A549 (cell line): ENCODE data around the gene QRFPR. TPM values are rescaled to one million over a fixed set of nuclear protein-coding genes. Genes with fewer than 3 reads are reported as not detected.

Source experiments
- ATAC-seq, 2 experiments: fragments of 200-7000 bp in 1 of 2; fragments of >200 bp in 1 of 2; cut with Nextera tagmentation in 1 of 2; cut with Tn5 transposase in 1 of 2; 3 replicates each; pipeline versions ENCODE4 v1.8.0 to v1.9.1; 2018 to 2020; ENCODE audit warnings: mild to moderate bottlenecking in 1 of 2, moderate library complexity in 1 of 2
- CTCF ChIA-PET: fragments of 300-600 bp; sonication (Branson Sonifier 250); formaldehyde crosslinking; extraction: SDS; loops from one replicate; lab custom pipeline; 2021; ENCODE audit warnings: antibody characterized with exemption, inconsistent platforms; lab: Yijun Ruan, JAX
- POLR2A ChIA-PET: fragments of 350-600 bp; formaldehyde crosslinking; extraction: SDS; loops from one replicate; lab custom pipeline; 2021; ENCODE audit warnings: antibody characterized with exemption, inconsistent platforms; lab: Yijun Ruan, JAX
- DNase-seq, 2 experiments: peaks; one replicate each; pipeline versions ENCODE4 v3.0.0 to v3.0.0-alpha.2; 2011 to 2016; ENCODE audit warnings: low read depth in 1 of 2, low spot score in 1 of 2
- FAIRE-seq: peaks from 2 replicates; lab custom pipeline; 2011; peaks lifted over from hg19 to GRCh38; lab: Jason Lieb, UNC
- H3K27ac ChIP-seq, 2 experiments: fragments of >200 bp; sonication (Bioruptor Twin); formaldehyde crosslinking; 3 replicates each; pipeline ENCODE4 v1.5.1; 2016 to 2017
- H3K4me1 ChIP-seq: fragments of >200 bp; sonication (Bioruptor Twin); formaldehyde crosslinking; 3 replicates; pipeline ENCODE4 v1.6.1; 2016
- H3K4me2 ChIP-seq: fragments of >200 bp; sonication (Bioruptor Twin); formaldehyde crosslinking; 3 replicates; pipeline ENCODE4 v1.6.1; 2016
- H3K4me3 ChIP-seq: fragments of >200 bp; sonication (Bioruptor Twin); formaldehyde crosslinking; 3 replicates; pipeline ENCODE4 v1.5.1; 2016
- H3K9me3 ChIP-seq: fragments of >200 bp; sonication (Bioruptor Twin); formaldehyde crosslinking; 3 replicates; pipeline ENCODE4 v1.6.1; 2016
- BHLHE40 ChIP-seq: IDR thresholded peaks from 2 replicates; pipeline ENCODE4 v1.6.1; 2012; ENCODE audit warnings: low read depth, low read length, inconsistent platforms
- CBX2 ChIP-seq: fragments of 200-600 bp; sonication (generic); IDR thresholded peaks from 2 replicates; pipeline ENCODE4 v1.6.1; 2016; ENCODE audit warnings: low read depth, mild to moderate bottlenecking, borderline replicate concordance
- CHD2 ChIP-seq: fragments of 150-350 bp; IDR thresholded peaks from 2 replicates; pipeline ENCODE4 v1.6.1; 2014; ENCODE audit warnings: low read length; ENCODE audit not compliant: partially characterized antibody
- CTCF ChIP-seq: fragments of >200 bp; sonication (Bioruptor Twin); formaldehyde crosslinking; IDR thresholded peaks from 3 replicates; pipeline ENCODE4 v1.5.1; 2016
- EHMT2 ChIP-seq: fragments of 200-600 bp; sonication (generic); IDR thresholded peaks from 2 replicates; pipeline ENCODE4 v1.6.1; 2016; ENCODE audit warnings: antibody characterized with exemption, low read depth, mild to moderate bottlenecking, moderate library complexity
- FOSL2 ChIP-seq, 2 experiments: fragments of 450-650 bp in 1 of 2; fragments of >200 bp in 1 of 2; sonication (Bioruptor Twin) in 1 of 2; formaldehyde crosslinking; IDR thresholded peaks; 2 replicates each; pipeline versions ENCODE4 v1.5.0 to v1.6.1; 2016 to 2020; ENCODE audit warnings: mild to moderate bottlenecking in 1 of 2, moderate library complexity in 1 of 2
- HEYL ChIP-seq: fragments of 250-450 bp; sonication (Bioruptor Pico); IDR thresholded peaks from 2 replicates; pipeline ENCODE4 v1.8.0; 2021; ENCODE audit warnings: mild to moderate bottlenecking, moderate library complexity
- MAFK ChIP-seq: fragments of 450-650 bp; IDR thresholded peaks from 2 replicates; pipeline ENCODE4 v1.6.1; 2014; ENCODE audit not compliant: partially characterized antibody
- MAX ChIP-seq: IDR thresholded peaks from 2 replicates; pipeline ENCODE4 v1.6.1; 2012
- MAZ ChIP-seq: fragments of 150-350 bp; IDR thresholded peaks from 2 replicates; pipeline ENCODE4 v1.6.1; 2014; ENCODE audit warnings: antibody characterized with exemption, low read depth, low read length, borderline replicate concordance
- MYC ChIP-seq: IDR thresholded peaks from 2 replicates; pipeline ENCODE4 v1.6.1; 2012; ENCODE audit warnings: mild to moderate bottlenecking, inconsistent platforms, low read length, improper control_type of control experiment, borderline replicate concordance
- NFE2L2 ChIP-seq: fragments of 150-350 bp; conservative IDR thresholded peaks from 2 replicates; pipeline ENCODE4 v1.6.1; 2014; ENCODE audit warnings: low read length
- NPAS2 ChIP-seq: fragments of 250-450 bp; sonication (Bioruptor Pico); IDR thresholded peaks from 2 replicates; pipeline ENCODE4 v1.8.0; 2022; ENCODE audit warnings: mild to moderate bottlenecking, moderate library complexity, borderline replicate concordance
- PHF8 ChIP-seq: fragments of 200-600 bp; sonication (generic); IDR thresholded peaks from 2 replicates; pipeline ENCODE4 v1.6.1; 2016; ENCODE audit warnings: low read depth, mild to moderate bottlenecking, antibody characterized with exemption, moderate library complexity, borderline replicate concordance
- POLR2A ChIP-seq: IDR thresholded peaks from 2 replicates; pipeline ENCODE4 v1.6.1; 2012; ENCODE audit warnings: mild to moderate bottlenecking, low read length
- RAD21 ChIP-seq, 2 experiments: fragments of >200 bp in 1 of 2; sonication (Bioruptor Twin) in 1 of 2; formaldehyde crosslinking in 1 of 2; IDR thresholded peaks in 1 of 2; conservative IDR thresholded peaks in 1 of 2; 2 replicates in 1 of 2; 3 replicates in 1 of 2; pipeline ENCODE4 v1.6.1; 2012 to 2018; ENCODE audit warnings: inconsistent platforms in 1 of 2
- RARB ChIP-seq: fragments of 250-450 bp; sonication (Bioruptor Pico); IDR thresholded peaks from 2 replicates; pipeline ENCODE4 v1.8.0; 2021; ENCODE audit warnings: mild to moderate bottlenecking, moderate library complexity
- RNF2 ChIP-seq: fragments of 200-600 bp; sonication (generic); IDR thresholded peaks from 2 replicates; pipeline ENCODE4 v1.6.1; 2016; ENCODE audit warnings: low read depth, mild to moderate bottlenecking, antibody characterized with exemption, moderate library complexity, borderline replicate concordance
- SREBF2 ChIP-seq: fragments of 450-650 bp; IDR thresholded peaks from 2 replicates; pipeline ENCODE4 v1.6.1; 2014; ENCODE audit warnings: mild to moderate bottlenecking, moderate library complexity
- ZC3H11A ChIP-seq: fragments of 450-650 bp; IDR thresholded peaks from 2 replicates; pipeline ENCODE4 v1.6.1; 2014; ENCODE audit warnings: antibody characterized with exemption, mild to moderate bottlenecking
- WGBS: methylation state at CpG from one replicate; pipeline ENCODE4 v1.1.6; 2017; ENCODE audit errors: missing lambda C conversion rate; 5-methylcytosine and 5-hydroxymethylcytosine counted together
- polyA plus RNA-seq, 4 experiments: library from polyadenylated mRNA; depleted of rRNA in 3 of 4; stranded (reverse); fragments of >200 nt; fragmentation: RNase III in 1 of 4; extraction: RNeasy Plus Mini Kit Qiagen cat#74134 plus additional on column Dnase treatment in 1 of 4; gene quantifications; 2 replicates in 3 of 4; 3 replicates in 1 of 4; pipeline ENCODE4 v1.2.3, GENCODE V29; 2011 to 2017
- TF ChIP-seq, protein P1 (sequence below): fragments of >200 bp; sonication (Bioruptor Twin); formaldehyde crosslinking; IDR thresholded peaks from 2 replicates; pipeline ENCODE4 v1.6.1; 2016
- TF ChIP-seq, protein P2 (sequence below): fragments of >200 bp; sonication (Bioruptor Twin); formaldehyde crosslinking; IDR thresholded peaks from 3 replicates; pipeline ENCODE4 v1.6.1; 2016
- TF ChIP-seq, protein P3 (sequence below): fragments of 200-600 bp; sonication (generic); IDR thresholded peaks from 2 replicates; pipeline ENCODE4 v1.6.1; 2016; ENCODE audit warnings: antibody characterized with exemption, mild to moderate bottlenecking, moderate library complexity

QRFPR gene
- polyA plus RNA-seq, 2 of the 4 experiments (the other 2 are of a cell fraction): not detected

- POLR2A ChIA-PET: no interaction called here
- TF ChIP-seq RAD21 (conservative IDR thresholded peaks at IDR 0.05 in 1 of 2, IDR thresholded peaks at IDR 0.05 in 1 of 2): no peak
- TF ChIP-seq MAZ: no peak
- TF ChIP-seq, all 56 proteins: peak for 0
- H3K4me2 ChIP-seq: no peak overlapping the region
- no peak overlapping the region for H3K4me3 ChIP-seq
- no peak overlapping the region for H3K27ac ChIP-seq
- CTCF ChIA-PET: interaction anchor here (0.5 kb wide), 1 partner anchor 345 kb away, joined by 3 read pairs; no protein-coding TSS in a partner anchor
- FAIRE-seq (no peak), ATAC-seq (no peak), DNase-seq (no peak)
- H3K4me1 ChIP-seq: no peaks in the 10 kb centered on the region
- WGBS: 3% methylated on average over 5 of the region's 5 CpGs
- no peaks in the 10 kb centered on the region for H3K9me3 ChIP-seq
These were observed 11.7 kb upstream of the QRFPR start for GRCh38 chr4:121392426-121393086.

DNA sequence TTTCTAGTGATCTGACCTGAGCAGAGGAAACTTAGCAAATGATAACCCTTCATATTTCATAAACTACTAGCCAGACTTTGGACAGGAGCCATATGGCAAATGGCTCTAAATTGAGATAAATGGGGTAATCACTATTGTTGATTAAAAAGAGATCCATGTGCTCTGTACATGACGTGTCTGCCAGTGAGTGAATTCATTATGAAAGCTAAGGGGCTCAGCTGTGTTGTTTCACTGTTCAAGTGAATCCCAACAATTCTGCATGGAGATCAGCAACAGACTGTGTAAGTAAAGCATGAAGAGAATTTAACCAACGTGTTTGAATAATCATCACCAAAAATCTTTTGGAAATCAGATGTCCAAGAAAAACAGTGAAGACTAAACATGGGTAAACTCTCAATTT is 9.5 kb upstream of the QRFPR start:
- ChIA-PET POLR2A (no interaction called here), CTCF (no interaction called here)
- Histone ChIP-seq H3K9me3 (no peaks in the 10 kb centered on the region), H3K27ac (no peak overlapping the region), H3K4me2 (no peak overlapping the region), H3K4me3 (no peak overlapping the region), H3K4me1 (no peaks in the 10 kb centered on the region)
- TF ChIP-seq RARB (CRISPR knock-in tag) (no peak), MAFK (no peak), MYC (no peak), NFE2L2 (no peak), CBX2 (no peak), MAX (no peak), NPAS2 (CRISPR knock-in tag) (no peak), BHLHE40 (no peak), ZC3H11A (no peak), CTCF (no peak), HEYL (CRISPR knock-in tag) (no peak)
- TF ChIP-seq, protein P1, sequence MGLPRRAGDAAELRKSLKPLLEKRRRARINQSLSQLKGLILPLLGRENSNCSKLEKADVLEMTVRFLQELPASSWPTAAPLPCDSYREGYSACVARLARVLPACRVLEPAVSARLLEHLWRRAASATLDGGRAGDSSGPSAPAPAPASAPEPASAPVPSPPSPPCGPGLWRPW: no peak
- TF ChIP-seq, protein P2, sequence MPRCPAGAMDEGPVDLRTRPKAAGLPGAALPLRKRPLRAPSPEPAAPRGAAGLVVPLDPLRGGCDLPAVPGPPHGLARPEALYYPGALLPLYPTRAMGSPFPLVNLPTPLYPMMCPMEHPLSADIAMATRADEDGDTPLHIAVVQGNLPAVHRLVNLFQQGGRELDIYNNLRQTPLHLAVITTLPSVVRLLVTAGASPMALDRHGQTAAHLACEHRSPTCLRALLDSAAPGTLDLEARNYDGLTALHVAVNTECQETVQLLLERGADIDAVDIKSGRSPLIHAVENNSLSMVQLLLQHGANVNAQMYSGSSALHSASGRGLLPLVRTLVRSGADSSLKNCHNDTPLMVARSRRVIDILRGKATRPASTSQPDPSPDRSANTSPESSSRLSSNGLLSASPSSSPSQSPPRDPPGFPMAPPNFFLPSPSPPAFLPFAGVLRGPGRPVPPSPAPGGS: no peak
- DNase-seq (no peak), FAIRE-seq (no peak), ATAC-seq (no peak)
- WGBS: 2% methylated on average over 2 of the region's 2 CpGs

GRCh38 chr4:121379276-121379675 is 1.5 kb downstream of the QRFPR start:
- DNase-seq: no peak
- no peak overlapping the region for H3K4me3 ChIP-seq
- ChIA-PET CTCF (interaction anchor here (2.0 to 2.8 kb wide), 2 partner anchors 9 to 358 kb away, joined by 4 to 11 read pairs; no protein-coding TSS in a partner anchor), POLR2A (no interaction called here)
- FAIRE-seq: no peak
- no peak overlapping the region for H3K4me2 ChIP-seq
- no peaks in the 10 kb centered on the region for H3K4me1 ChIP-seq
- no peak overlapping the region for H3K27ac ChIP-seq
- 71% methylated on average over 3 of the region's 3 CpGs for WGBS
- no peaks in the 10 kb centered on the region for H3K9me3 ChIP-seq
- no peak for ATAC-seq
- TF ChIP-seq PHF8 (no peak), RAD21 (conservative IDR thresholded peaks at IDR 0.05 in 1 of 2, IDR thresholded peaks at IDR 0.05 in 1 of 2) (no peak), RARB (CRISPR knock-in tag) (no peak), EHMT2 (no peak), HEYL (CRISPR knock-in tag) (no peak), RNF2 (no peak), CTCF (no peak), POLR2A (no peak), ZC3H11A (no peak), CHD2 (no peak), FOSL2 (IDR thresholded peaks at IDR 0.05) (no peak), FOSL2 (CRISPR knock-in tag; IDR thresholded peaks at IDR 0.05) (no peak), MAZ (no peak), SREBF2 (no peak)
- TF ChIP-seq, protein P3, sequence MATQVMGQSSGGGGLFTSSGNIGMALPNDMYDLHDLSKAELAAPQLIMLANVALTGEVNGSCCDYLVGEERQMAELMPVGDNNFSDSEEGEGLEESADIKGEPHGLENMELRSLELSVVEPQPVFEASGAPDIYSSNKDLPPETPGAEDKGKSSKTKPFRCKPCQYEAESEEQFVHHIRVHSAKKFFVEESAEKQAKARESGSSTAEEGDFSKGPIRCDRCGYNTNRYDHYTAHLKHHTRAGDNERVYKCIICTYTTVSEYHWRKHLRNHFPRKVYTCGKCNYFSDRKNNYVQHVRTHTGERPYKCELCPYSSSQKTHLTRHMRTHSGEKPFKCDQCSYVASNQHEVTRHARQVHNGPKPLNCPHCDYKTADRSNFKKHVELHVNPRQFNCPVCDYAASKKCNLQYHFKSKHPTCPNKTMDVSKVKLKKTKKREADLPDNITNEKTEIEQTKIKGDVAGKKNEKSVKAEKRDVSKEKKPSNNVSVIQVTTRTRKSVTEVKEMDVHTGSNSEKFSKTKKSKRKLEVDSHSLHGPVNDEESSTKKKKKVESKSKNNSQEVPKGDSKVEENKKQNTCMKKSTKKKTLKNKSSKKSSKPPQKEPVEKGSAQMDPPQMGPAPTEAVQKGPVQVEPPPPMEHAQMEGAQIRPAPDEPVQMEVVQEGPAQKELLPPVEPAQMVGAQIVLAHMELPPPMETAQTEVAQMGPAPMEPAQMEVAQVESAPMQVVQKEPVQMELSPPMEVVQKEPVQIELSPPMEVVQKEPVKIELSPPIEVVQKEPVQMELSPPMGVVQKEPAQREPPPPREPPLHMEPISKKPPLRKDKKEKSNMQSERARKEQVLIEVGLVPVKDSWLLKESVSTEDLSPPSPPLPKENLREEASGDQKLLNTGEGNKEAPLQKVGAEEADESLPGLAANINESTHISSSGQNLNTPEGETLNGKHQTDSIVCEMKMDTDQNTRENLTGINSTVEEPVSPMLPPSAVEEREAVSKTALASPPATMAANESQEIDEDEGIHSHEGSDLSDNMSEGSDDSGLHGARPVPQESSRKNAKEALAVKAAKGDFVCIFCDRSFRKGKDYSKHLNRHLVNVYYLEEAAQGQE: no peak
